T-helper 1 cell treated with Interleukin-12 subunit alpha and Interleukin-12 subunit beta and Interleukin-4 antibody, amounts not matched to agents 30 μg/mL and 1 μg/mL, for 36 hours (primary cell): Measurements from ENCODE around the gene COG3.
"Not testable (repeated sequence)": the region's sequence is repeated elsewhere in the genome, so short reads cannot be mapped to it uniquely, and the experiment has no call there.

Experiments
- H3K27ac Mint-ChIP-seq: one replicate; pipeline ENCODE4 v1.8.0; 2021; ENCODE audit warnings: mild to moderate bottlenecking, mixed read lengths
- H3K27me3 Mint-ChIP-seq: one replicate; pipeline ENCODE4 v1.8.0; 2021; ENCODE audit warnings: low read depth, mixed read lengths
- H3K36me3 Mint-ChIP-seq: one replicate; pipeline ENCODE4 v1.8.0; 2021; ENCODE audit warnings: low read depth, mixed read lengths
- H3K4me1 Mint-ChIP-seq: one replicate; pipeline ENCODE4 v1.8.0; 2021; ENCODE audit warnings: low read depth, mixed read lengths
- H3K4me3 Mint-ChIP-seq: one replicate; pipeline ENCODE4 v1.8.0; 2021; ENCODE audit warnings: mild to moderate bottlenecking, moderate library complexity, mixed read lengths
- H3K9me3 Mint-ChIP-seq: one replicate; pipeline ENCODE4 v1.8.0; 2021; ENCODE audit warnings: mixed read lengths

Gene COG3

GRCh38 chr13:45464687-45465453 lies at the start of gene COG3:
Gene COG3, plus strand, starts transcription at chr13:45464939. Its CDS starts 98 bp downstream, at chr13:45465037.
- no peaks in the 10 kb centered on the region for H3K9me3 Mint-ChIP-seq
- H3K36me3 Mint-ChIP-seq: peaks cover 18% of the 10 kb centered on the region
- peak within 1 kb of the TSS; percentile 88 for H3K27ac Mint-ChIP-seq
- H3K4me3 Mint-ChIP-seq: peak within 1 kb of the TSS; percentile 89
- peaks cover 38% of the 10 kb centered on the region for H3K4me1 Mint-ChIP-seq
- peaks cover 4% of the 10 kb centered on the region for H3K27me3 Mint-ChIP-seq

GRCh38 chr13:45415112-45415511 lies 49.6 kb upstream of the COG3 start:
- H3K27ac Mint-ChIP-seq: no peak overlapping the region
- H3K36me3 Mint-ChIP-seq: peaks cover 8% of the 10 kb centered on the region
- no peaks in the 10 kb centered on the region for H3K9me3 Mint-ChIP-seq
- peaks cover 25% of the 10 kb centered on the region for H3K4me1 Mint-ChIP-seq
- H3K4me3 Mint-ChIP-seq: peak overlapping the region; percentile 10
- H3K27me3 Mint-ChIP-seq: no peaks in the 10 kb centered on the region

GRCh38 chr13:45416516-45417128 lies 48.1 kb upstream of the COG3 start:
- Mint-ChIP-seq H3K27ac (peak overlapping the region; percentile 98), H3K36me3 (peaks cover 6% of the 10 kb centered on the region), H3K27me3 (no peaks in the 10 kb centered on the region), H3K4me3 (peak overlapping the region; percentile 96), H3K9me3 (no peaks in the 10 kb centered on the region), H3K4me1 (peaks cover 20% of the 10 kb centered on the region)

- Mint-ChIP-seq H3K9me3 (no peaks in the 10 kb centered on the region), H3K4me1 (peaks cover 18% of the 10 kb centered on the region), H3K4me3 (peak within 1 kb of the TSS; percentile 96), H3K27me3 (no peaks in the 10 kb centered on the region), H3K27ac (peak within 1 kb of the TSS; percentile 98), H3K36me3 (peaks cover 5% of the 10 kb centered on the region)
These were observed 46.8 kb upstream of the COG3 start, which contains the start of gene SLC25A30 for GRCh38 chr13:45417790-45418534. Gene SLC25A30, minus strand, starts transcription at chr13:45418373. Its CDS starts 6,948 bp downstream, at chr13:45411425.

- H3K27ac Mint-ChIP-seq, H3K4me3 Mint-ChIP-seq: not testable (repeated sequence)
- peaks cover 15% of the 10 kb centered on the region for H3K4me1 Mint-ChIP-seq
These were observed 45.4 kb upstream of the COG3 start for GRCh38 chr13:45419389-45419788.

GRCh38 chr13:45419945-45420344 lies 44.8 kb upstream of the COG3 start:
- H3K36me3 Mint-ChIP-seq: peaks cover 5% of the 10 kb centered on the region
- peak overlapping the region; percentile 2 for H3K27ac Mint-ChIP-seq
- H3K9me3 Mint-ChIP-seq: no peaks in the 10 kb centered on the region
- H3K27me3 Mint-ChIP-seq: no peaks in the 10 kb centered on the region
- H3K4me3 Mint-ChIP-seq: peak overlapping the region; percentile 14
- H3K4me1 Mint-ChIP-seq: peaks cover 14% of the 10 kb centered on the region

More at GRCh38 chr13:45419389-45419788, 45.4 kb upstream of the COG3 start:
- not testable (repeated sequence) for H3K36me3 Mint-ChIP-seq, H3K9me3 Mint-ChIP-seq, H3K27me3 Mint-ChIP-seq

- Mint-ChIP-seq H3K27ac (no peak overlapping the region), H3K9me3 (no peaks in the 10 kb centered on the region), H3K4me3 (no peak overlapping the region), H3K36me3 (no peaks in the 10 kb centered on the region), H3K27me3 (no peaks in the 10 kb centered on the region), H3K4me1 (peaks cover 4% of the 10 kb centered on the region)
These were observed 41.9 kb upstream of the COG3 start for GRCh38 chr13:45422731-45423292.

- H3K36me3 Mint-ChIP-seq, H3K27me3 Mint-ChIP-seq, H3K27ac Mint-ChIP-seq, H3K9me3 Mint-ChIP-seq, H3K4me3 Mint-ChIP-seq, H3K4me1 Mint-ChIP-seq: not testable (repeated sequence)
These were observed 38.5 kb upstream of the COG3 start for GRCh38 chr13:45426056-45426841.

GRCh38 chr13:45432737-45433380 lies 31.9 kb upstream of the COG3 start:
- Mint-ChIP-seq H3K4me3 (no peak overlapping the region), H3K27ac (no peak overlapping the region), H3K27me3 (no peaks in the 10 kb centered on the region), H3K4me1 (peaks cover 2% of the 10 kb centered on the region), H3K9me3 (no peaks in the 10 kb centered on the region), H3K36me3 (no peaks in the 10 kb centered on the region)

- no peaks in the 10 kb centered on the region for H3K9me3 Mint-ChIP-seq
These were observed 31.4 kb upstream of the COG3 start for GRCh38 chr13:45433381-45433790.

GRCh38 chr13:45434556-45435371 lies 30.0 kb upstream of the COG3 start:
- Mint-ChIP-seq H3K4me1 (peaks cover 2% of the 10 kb centered on the region), H3K27me3 (no peaks in the 10 kb centered on the region), H3K27ac (no peak overlapping the region), H3K4me3 (no peak overlapping the region), H3K9me3 (no peaks in the 10 kb centered on the region), H3K36me3 (no peaks in the 10 kb centered on the region)

More at GRCh38 chr13:45433381-45433790, 31.4 kb upstream of the COG3 start:
- no peaks in the 10 kb centered on the region for H3K36me3 Mint-ChIP-seq
- no peaks in the 10 kb centered on the region for H3K27me3 Mint-ChIP-seq
- H3K4me1 Mint-ChIP-seq: peaks cover 2% of the 10 kb centered on the region
- no peak overlapping the region for H3K27ac Mint-ChIP-seq
- H3K4me3 Mint-ChIP-seq: no peak overlapping the region

- Mint-ChIP-seq H3K27me3 (no peaks in the 10 kb centered on the region), H3K36me3 (no peaks in the 10 kb centered on the region), H3K4me3 (no peak overlapping the region), H3K4me1 (peaks cover under 1% of the 10 kb centered on the region), H3K27ac (no peak overlapping the region), H3K9me3 (no peaks in the 10 kb centered on the region)
These were observed 28.4 kb upstream of the COG3 start for GRCh38 chr13:45436332-45436731.

GRCh38 chr13:45436953-45437352 lies 27.8 kb upstream of the COG3 start:
- peaks cover 1% of the 10 kb centered on the region for H3K36me3 Mint-ChIP-seq
- H3K27me3 Mint-ChIP-seq: no peaks in the 10 kb centered on the region
- no peaks in the 10 kb centered on the region for H3K9me3 Mint-ChIP-seq
- H3K4me1 Mint-ChIP-seq: peaks cover 7% of the 10 kb centered on the region
- H3K4me3 Mint-ChIP-seq: no peak overlapping the region
- H3K27ac Mint-ChIP-seq: no peak overlapping the region
